ENCODE data around the gene DNM1L. TPM values are rescaled to one million over a fixed set of nuclear protein-coding genes. Genes with fewer than 3 reads are reported as not detected.

DNM1L gene
- total RNA-seq, 1 donor: 103 TPM

GRCh38 chr12:32757157-32757556 is 78.1 kb downstream of the DNM1L start:
- no peak for TF ChIP-seq CTCF (IDR thresholded peaks at IDR 0.05; ENCODE audit: insufficient read depth, low read depth, low read length)
- H3K4me3 ChIP-seq (ENCODE audit: low read depth, low read length): no peak overlapping the region
- no peak for DNase-seq (ENCODE audit: low read depth)

GRCh38 chr12:32761716-32762115 is 82.6 kb downstream of the DNM1L start:
- H3K4me3 ChIP-seq (ENCODE audit: low read depth, low read length): no peak overlapping the region
- no peak for DNase-seq (ENCODE audit: low read depth)
- TF ChIP-seq CTCF (IDR thresholded peaks at IDR 0.05; ENCODE audit: insufficient read depth, low read depth, low read length): no peak

- TF ChIP-seq CTCF (IDR thresholded peaks at IDR 0.05; ENCODE audit: insufficient read depth, low read depth, low read length): no peak
- no peak overlapping the region for H3K4me3 ChIP-seq (ENCODE audit: low read depth, low read length)
- DNase-seq (ENCODE audit: low read depth): peak; percentile 26
These were observed 86.8 kb downstream of the DNM1L start for GRCh38 chr12:32765906-32766305.

GRCh38 chr12:32768518-32768917 is 89.4 kb downstream of the DNM1L start:
- H3K4me3 ChIP-seq (ENCODE audit: low read depth, low read length): no peak overlapping the region
- no peak for DNase-seq (ENCODE audit: low read depth)
- TF ChIP-seq CTCF (IDR thresholded peaks at IDR 0.05; ENCODE audit: insufficient read depth, low read depth, low read length): no peak

- no peak overlapping the region for H3K4me3 ChIP-seq (ENCODE audit: low read depth, low read length)
- DNase-seq (ENCODE audit: low read depth): no peak
- TF ChIP-seq CTCF (IDR thresholded peaks at IDR 0.05; ENCODE audit: insufficient read depth, low read depth, low read length): no peak
These were observed 91.0 kb downstream of the DNM1L start for GRCh38 chr12:32770141-32770540.

GRCh38 chr12:32773691-32774090 is 94.6 kb downstream of the DNM1L start:
- H3K4me3 ChIP-seq (ENCODE audit: low read depth, low read length): no peak overlapping the region
- DNase-seq (ENCODE audit: low read depth): no peak
- no peak for TF ChIP-seq CTCF (IDR thresholded peaks at IDR 0.05; ENCODE audit: insufficient read depth, low read depth, low read length)

- DNase-seq (ENCODE audit: low read depth): no peak
- TF ChIP-seq CTCF (IDR thresholded peaks at IDR 0.05; ENCODE audit: insufficient read depth, low read depth, low read length): no peak
- H3K4me3 ChIP-seq (ENCODE audit: low read depth, low read length): no peak overlapping the region
These were observed 97.2 kb downstream of the DNM1L start for GRCh38 chr12:32776258-32776657.
